AG20443 (cell line): ENCODE results near the gene ERC2.

Source experiments
- DNase-seq: peaks from one replicate; pipeline ENCODE4 v3.0.0; 2012; ENCODE audit warnings: low spot score, mixed read lengths

ERC2 gene

DNA sequence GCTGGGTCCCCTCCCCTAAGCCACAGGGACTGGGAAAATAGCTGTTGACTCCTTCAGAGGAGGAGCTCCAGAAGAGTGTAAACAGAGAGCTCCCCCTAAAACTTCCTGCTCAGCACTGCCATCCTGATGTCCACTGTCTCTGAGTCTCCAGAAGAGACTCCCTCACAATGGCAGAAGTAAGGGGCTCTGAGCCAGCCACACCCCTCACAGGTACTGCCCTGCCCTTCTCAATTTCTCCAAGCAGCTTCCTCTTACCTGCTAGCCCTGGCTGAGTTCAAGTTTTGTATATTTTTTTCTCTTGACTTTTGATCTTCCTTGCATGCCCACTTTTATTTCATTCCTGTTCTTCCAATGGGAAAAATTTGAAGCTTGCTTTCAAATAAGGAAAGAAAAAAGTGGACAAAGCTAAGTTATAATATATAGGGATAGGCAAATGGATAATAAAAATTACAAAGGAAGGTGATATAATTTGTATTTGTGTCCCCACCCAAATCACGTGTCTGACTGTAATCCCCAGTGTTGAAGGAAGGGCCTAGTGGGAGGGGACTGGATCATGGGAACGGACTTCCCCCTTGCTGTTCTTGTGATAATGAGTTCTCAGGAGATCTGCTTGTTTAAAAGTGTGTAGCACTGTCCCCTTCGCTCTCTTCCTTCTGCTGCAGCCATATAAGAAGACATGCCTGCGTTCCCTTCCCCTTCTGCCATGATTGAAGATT lies 539.0 kb downstream of the ERC2 start:
- no peak for DNase-seq

DNA sequence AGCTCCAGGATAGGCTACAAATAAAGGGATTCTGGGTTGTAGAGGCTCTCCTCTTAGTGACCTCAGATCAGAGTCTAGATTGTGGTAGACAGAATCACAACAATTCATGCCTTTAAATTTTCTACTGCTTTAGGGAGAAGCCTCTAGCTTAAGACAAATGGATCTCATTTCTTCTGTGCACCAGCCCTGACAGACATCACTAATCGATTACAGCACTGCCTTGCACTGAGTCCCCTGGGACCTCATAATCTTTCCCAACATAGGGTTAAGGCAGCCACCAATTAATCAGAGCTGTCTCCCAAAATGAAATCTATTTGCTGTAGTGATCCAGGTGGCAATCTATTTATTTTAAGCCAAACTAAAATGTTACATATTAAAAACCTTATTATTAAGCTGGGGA lies 544.6 kb downstream of the ERC2 start:
- no peak for DNase-seq

GRCh38 chr3:55923207-55923606 lies 545.1 kb downstream of the ERC2 start:
- no peak for DNase-seq

- no peak for DNase-seq
These were observed 555.4 kb downstream of the ERC2 start for GRCh38 chr3:55912880-55913279.

DNA sequence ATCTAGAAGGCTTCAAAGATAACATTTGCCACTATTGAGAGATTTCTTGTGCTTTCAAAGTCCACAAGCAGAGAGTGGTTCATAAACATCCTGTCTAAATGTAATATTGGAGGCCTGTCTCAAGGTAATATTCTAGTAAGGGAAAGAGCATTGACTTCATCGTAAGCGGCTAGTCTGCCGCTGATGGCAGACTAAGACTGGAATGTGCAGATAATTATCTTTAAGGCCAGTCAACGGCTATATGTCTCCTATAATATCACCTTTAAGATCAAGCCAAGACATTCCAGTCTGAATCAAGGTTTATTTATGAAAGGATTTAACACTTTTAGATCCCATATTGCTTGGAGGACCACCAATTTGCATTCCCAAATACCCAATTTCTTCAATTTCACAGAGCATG lies 557.0 kb downstream of the ERC2 start:
- DNase-seq: no peak

GRCh38 chr3:55910543-55910942 lies 557.7 kb downstream of the ERC2 start:
- DNase-seq: no peak

DNA sequence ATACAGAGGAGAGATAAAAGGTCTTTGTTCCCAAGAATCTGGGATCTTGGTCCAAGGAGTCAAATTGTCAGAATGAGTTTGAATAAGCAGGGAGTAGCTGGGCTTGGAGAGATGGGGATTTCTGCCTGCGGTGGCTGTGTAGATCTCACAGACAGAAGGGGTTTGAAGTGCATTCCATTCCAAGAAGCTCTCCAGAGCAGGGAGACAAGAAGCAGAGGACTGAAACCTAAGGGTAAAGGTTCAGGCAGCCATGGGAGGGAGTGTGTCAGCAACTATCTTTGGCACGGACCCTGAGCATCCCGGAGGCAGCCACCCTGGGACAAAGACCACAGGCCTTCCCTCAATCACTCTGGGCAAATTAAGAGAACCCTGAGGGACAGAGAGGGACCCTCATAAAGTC lies 558.9 kb downstream of the ERC2 start:
- no peak for DNase-seq

DNA sequence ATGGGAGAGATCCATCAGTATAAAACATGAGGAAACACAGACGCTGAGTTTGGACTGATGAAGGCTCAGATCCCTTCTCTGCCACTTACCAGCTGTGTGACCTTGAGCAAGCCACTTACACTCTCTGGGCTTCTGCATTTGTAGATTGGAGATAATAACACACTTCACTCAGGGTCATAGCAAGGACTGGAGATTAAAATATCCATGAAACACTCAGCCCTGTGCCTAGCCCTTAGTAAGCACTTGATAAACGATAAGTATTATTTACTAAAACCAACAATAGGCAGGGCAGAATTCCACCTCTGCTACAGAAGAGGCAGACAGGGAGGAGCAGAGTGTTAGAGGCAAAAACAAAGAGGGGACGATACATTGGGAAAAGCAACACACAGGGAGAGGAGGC lies 560.7 kb downstream of the ERC2 start:
- DNase-seq: no peak

GRCh38 chr3:55906896-55907295 lies 561.4 kb downstream of the ERC2 start:
- DNase-seq: no peak

DNA sequence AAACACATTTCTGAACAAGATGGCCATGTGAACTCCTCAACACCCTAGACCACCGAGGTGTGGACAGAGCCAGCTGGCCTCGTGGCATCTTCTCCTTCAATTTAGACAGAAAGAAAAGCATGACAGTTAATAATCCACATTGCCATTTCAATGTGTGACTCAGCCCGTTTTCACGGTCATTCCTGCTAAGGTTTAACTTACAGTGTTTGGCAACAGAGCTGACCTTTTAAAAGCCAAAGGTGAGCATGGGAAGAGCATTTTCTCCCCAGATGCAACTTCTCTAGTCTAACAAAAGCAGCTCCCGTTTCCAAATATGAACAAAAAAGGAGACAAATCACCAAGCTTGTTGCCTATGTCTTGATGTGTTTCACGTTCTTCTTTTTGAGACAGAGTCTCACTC lies 563.6 kb downstream of the ERC2 start:
- no peak for DNase-seq

- no peak for DNase-seq
These were observed 564.6 kb downstream of the ERC2 start for GRCh38 chr3:55903680-55904079.

GRCh38 chr3:55902221-55902900 lies 565.9 kb downstream of the ERC2 start:
- DNase-seq: no peak

DNA sequence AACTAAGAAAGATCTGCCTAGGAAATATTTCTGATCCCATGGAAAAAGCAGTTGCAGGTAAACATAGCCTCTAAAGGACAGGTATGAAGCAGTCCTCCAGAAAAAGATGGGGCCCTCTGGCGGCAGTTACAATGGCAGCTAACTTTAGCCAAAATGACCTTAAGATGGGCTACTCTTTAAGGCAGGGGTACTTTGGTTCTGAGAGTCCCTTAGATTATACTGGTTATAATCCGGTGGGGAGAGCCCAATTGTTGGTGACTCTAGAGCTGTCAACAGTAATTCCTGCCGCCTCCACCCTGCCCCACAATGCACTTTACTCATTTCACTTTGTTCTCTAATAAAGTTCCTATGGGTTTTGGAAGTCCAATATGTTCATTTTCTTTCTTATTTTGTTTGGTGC lies 568.4 kb downstream of the ERC2 start:
- no peak for DNase-seq

DNA sequence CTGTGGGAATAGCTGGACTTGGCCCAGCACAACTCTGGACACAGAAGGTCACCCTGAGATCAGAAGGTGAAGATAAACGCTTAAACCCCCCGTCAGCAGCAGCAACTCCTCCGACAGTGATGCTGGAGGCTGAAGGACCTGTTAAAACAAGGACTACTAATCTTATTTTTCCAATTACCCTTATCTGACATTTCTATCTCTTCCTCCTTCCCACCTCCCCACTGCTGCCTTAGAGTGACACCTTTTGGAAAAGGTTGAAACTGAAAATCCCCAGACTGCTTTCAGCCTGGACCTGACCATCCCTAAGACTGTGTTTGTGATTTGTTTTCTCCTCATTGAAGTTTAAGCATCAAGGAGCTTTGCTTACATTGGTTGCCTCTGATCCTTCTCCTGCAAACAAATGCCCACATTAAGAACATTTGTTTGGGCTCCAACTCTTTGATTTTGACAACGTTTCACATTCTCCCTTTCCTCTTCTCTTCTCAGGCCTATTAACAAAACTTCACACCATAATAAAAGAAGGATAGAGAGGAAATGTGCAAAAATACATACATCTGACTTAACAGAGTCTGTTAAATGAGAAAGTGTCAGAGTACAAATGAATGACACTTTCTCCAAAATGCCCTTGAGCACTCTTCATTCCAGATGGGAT lies 570.6 kb downstream of the ERC2 start:
- peak; percentile 15 for DNase-seq

DNA sequence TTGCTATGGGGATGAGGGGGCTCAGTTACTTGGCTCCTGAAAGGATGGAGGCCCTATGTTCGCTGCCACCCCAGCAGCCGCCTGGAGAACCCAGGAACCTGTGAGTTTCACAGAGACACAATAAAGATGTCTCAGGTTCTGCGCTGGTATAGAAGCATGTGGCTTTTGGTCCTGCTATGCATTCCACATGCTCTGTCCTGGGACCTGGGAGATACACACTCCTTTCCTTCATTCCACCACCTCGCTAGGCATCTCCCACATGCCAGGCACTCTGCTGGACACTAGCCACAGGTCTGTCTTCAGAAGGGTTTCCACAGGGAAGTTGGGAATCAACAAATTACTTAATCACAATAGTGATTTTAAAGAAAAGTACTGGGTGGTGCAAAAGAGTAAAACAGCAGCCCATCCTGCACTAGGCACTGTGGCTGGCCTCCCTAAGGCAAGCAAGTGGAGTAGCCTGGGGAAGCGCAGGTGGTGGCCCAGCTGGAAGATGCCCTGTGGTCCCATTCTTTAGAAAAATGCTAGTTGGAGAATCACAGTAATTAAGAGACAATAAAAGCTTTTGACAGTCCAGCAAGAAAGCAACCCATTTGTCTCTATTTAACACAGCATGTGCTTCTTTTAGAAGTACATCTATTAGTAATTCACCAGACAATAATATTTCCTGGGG lies 572.2 kb downstream of the ERC2 start:
- DNase-seq: no peak

- no peak for DNase-seq
These were observed 573.7 kb downstream of the ERC2 start for GRCh38 chr3:55894605-55895004.

- no peak for DNase-seq
These were observed 575.1 kb downstream of the ERC2 start for GRCh38 chr3:55893045-55893664.

GRCh38 chr3:55891106-55891505 lies 577.2 kb downstream of the ERC2 start:
- no peak for DNase-seq

DNA sequence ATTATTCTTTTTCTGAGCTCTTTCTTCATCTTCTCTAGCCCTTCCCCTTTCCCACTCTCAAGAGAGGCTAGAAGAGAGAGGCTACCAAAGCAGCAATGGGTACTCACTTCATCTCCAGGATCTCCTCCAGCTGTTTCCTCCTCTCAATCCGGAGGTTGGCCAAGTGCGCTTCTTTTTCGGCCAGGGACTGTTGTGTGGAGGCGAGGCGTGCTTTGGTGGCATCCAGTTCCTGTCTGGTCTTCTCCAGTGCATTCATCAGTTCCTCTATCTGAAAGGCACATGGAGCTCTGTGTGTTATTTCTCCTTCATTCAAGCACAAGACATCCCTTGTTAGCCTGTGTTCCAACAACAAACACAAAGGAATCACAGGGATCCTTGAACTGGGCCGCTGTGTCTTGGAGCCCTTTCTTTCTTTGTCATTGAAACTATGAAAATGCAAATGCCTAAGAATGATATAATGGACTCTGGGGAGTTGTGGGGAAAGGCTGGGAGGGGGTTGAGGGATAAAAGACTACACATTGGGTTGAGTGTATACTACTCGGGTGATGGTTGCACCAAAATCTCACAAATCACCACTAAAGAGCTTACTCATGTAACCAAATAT lies 579.9 kb downstream of the ERC2 start:
- no peak for DNase-seq

- DNase-seq: peak; percentile 21
These were observed 582.5 kb downstream of the ERC2 start for GRCh38 chr3:55885721-55886120.

DNA sequence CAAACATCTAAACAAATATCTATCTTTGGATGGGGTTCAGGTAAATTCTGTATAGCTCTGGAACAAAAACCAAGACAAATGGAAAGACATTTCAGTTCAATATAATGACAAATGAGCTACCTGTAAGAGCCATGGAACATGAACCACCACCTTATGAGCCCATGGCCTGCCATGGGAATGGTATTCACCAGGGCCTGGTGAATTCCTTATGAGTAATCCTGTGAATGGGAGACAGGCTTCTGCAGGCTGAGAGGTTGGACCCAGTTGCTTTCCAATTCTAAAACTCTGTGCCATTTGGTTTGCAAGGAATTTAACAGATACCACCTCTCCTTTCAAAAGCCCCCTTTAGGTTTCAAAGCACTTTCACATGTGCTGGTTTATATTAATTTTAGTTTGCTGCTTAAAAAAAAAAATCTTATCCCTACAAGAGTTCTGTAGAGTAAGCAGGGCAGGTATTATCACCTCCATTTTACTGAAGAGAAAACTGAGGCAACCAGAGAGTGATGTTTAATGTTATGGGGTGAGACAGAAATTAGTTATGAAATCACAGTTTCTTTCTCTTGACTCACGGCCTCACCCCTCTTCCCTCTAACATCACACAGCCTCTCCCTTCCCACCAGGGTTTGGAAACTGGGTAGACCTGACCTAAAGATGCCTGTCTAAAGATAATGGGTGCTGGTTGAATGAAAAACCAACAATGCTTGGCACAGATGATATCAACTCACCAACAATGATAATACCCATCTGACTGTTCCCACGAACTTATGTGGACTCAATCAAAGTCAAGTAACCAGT lies 583.6 kb downstream of the ERC2 start:
- DNase-seq: no peak
